Measurements from ENCODE around the gene MTA2. TPM values are rescaled to one million over a fixed set of nuclear protein-coding genes. Genes with fewer than 3 reads are reported as not detected.
A peak's percentile ranks its signal among the peaks of the same experiment; 100 is the strongest.
"Not testable (repeated sequence)": the region's sequence is repeated elsewhere in the genome, so short reads cannot be mapped to it uniquely, and the experiment has no call there.

The MTA2 gene
- polyA plus RNA-seq, 2 donors, result 76.2 to 90.4 TPM

DNA sequence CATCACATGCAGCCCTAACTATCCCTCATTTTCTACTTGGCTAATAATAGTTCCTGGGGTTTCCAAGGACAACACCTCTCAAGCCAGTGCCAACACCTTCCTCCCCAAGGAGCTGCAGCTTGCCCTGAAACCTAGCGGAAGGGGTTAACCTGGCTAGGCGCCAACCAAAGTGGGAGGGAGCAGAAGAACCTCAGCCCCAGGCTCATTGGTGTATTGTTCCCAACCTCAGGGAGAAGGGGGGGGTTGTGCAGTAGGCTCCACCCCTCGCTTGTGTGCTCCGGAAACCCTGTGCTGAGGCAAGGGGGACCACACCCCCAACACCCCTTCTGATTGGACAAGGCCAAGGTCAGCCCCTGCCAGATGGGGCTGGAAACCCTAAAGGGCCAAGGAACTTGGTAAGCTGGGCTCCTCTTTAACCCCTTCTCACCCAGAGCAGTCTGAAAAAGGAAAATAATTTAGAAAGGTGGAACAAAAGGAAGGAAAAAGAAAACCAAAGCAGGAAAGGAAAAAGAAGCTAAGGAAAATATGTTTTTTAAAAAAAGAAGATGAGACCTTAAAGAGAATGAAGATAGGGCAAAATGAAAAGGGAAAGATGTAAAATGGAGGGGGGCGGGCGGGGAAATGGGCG lies 2.5 kb downstream of the MTA2 start:
- peak overlapping the region; percentile 82 to 91 for H3K27ac ChIP-seq (ENCODE audit: low read depth in 2 of 2, low read length in 1 of 2)
- WGBS, 2 donors, result 25 to 33% methylated on average over 7 of the region's 7 CpGs
- peaks cover 2 to 6% of the 10 kb centered on the region in 2 donors for H3K4me1 ChIP-seq (ENCODE audit: control insufficient read depth in 2 of 2, insufficient read depth in 2 of 2, low read length in 1 of 2)
- H3K27me3 ChIP-seq (ENCODE audit: control insufficient read depth in 1 of 2, insufficient read depth in 2 of 2, low read length in 2 of 2), result no peaks in the 10 kb centered on the region
- peak overlapping the region in 1 of 2 donors; percentile 82 for H3K4me3 ChIP-seq (ENCODE audit: low read depth in 1 of 2, low read length in 2 of 2)
- peaks cover 9 to 45% of the 10 kb centered on the region in 2 donors for H3K36me3 ChIP-seq (ENCODE audit: control insufficient read depth in 2 of 2, insufficient read depth in 2 of 2, low read length in 1 of 2)
- no peaks in the 10 kb centered on the region for H3K9me3 ChIP-seq (ENCODE audit: control insufficient read depth in 2 of 2, insufficient read depth in 1 of 2, low read depth in 1 of 2, low read length in 1 of 2)

DNA sequence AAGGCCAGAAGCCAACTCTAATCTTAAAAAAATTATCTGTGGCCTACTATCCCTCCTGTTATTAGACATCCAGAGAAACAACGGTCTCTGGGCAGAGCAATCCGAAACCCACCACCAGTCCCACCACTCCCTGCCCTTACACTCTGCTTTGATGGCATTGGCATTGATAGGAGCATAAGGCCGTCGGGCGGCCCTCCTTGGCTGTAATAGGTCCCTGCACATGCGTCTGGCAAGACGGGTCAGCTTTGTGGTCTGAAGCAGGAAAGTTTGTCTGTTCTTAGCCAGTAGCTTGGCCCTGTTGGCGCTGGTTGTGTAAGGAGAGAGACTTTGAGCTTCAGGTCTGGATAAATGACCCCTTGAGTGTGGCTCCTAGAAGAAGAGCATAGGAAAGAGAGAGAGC lies 6.5 kb downstream of the MTA2 start:
- H3K36me3 ChIP-seq (ENCODE audit: control insufficient read depth in 2 of 2, insufficient read depth in 2 of 2, low read length in 1 of 2), result peaks cover 9 to 47% of the 10 kb centered on the region in 2 donors
- peaks cover 2 to 7% of the 10 kb centered on the region in 2 donors for H3K4me1 ChIP-seq (ENCODE audit: control insufficient read depth in 2 of 2, insufficient read depth in 2 of 2, low read length in 1 of 2)
- no peaks in the 10 kb centered on the region for H3K27me3 ChIP-seq (ENCODE audit: control insufficient read depth in 1 of 2, insufficient read depth in 2 of 2, low read length in 2 of 2)
- H3K27ac ChIP-seq (ENCODE audit: low read depth in 2 of 2, low read length in 1 of 2), result no peak overlapping the region
- no peak overlapping the region for H3K4me3 ChIP-seq (ENCODE audit: low read depth in 1 of 2, low read length in 2 of 2)
- H3K9me3 ChIP-seq (ENCODE audit: control insufficient read depth in 2 of 2, insufficient read depth in 1 of 2, low read depth in 1 of 2, low read length in 1 of 2), result no peaks in the 10 kb centered on the region
- WGBS, 2 donors, result 88% methylated on average over 8 of the region's 8 CpGs

- WGBS, 2 donors, result 54 to 57% methylated on average over 13 of the region's 13 CpGs
- Histone ChIP-seq H3K4me1 (ENCODE audit: control insufficient read depth in 2 of 2, insufficient read depth in 2 of 2, low read length in 1 of 2) (peaks cover 2 to 4% of the 10 kb centered on the region in 2 donors), H3K4me3 (ENCODE audit: low read depth in 1 of 2, low read length in 2 of 2) (no peak overlapping the region), H3K36me3 (ENCODE audit: control insufficient read depth in 2 of 2, insufficient read depth in 2 of 2, low read length in 1 of 2) (peaks cover 9 to 46% of the 10 kb centered on the region in 2 donors), H3K27me3 (ENCODE audit: control insufficient read depth in 1 of 2, insufficient read depth in 2 of 2, low read length in 2 of 2) (no peaks in the 10 kb centered on the region), H3K9me3 (ENCODE audit: control insufficient read depth in 2 of 2, insufficient read depth in 1 of 2, low read depth in 1 of 2, low read length in 1 of 2) (no peaks in the 10 kb centered on the region), H3K27ac (ENCODE audit: low read depth in 2 of 2, low read length in 1 of 2) (peak overlapping the region in 1 of 2 donors; percentile 58)
Observed at GRCh38 chr11:62593434-62594044, 8.1 kb downstream of the MTA2 start.

DNA sequence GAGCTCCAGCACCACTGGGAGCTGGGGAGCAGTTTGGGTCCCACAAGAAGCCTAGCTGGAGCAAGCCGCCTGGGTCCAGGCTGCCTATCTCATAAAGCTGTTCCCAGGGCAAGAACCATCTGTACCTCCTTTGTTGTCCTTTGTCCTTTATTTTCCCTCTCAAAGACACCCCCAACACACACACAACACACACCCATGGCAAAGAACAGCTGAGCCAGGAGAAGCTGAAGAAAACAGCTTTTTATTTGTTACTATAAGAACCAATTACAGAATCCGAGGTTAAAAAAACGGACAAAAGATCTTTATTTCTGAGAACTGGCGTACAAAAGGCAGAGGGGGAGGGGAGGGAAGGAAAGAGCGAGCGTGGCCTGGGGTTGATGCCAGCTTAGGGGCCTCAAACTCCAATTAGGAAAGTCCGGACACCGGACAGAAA lies 8.7 kb downstream of the MTA2 start:
- WGBS, 2 donors, result 74% methylated on average over 8 of the region's 8 CpGs
- Histone ChIP-seq H3K4me1 (ENCODE audit: control insufficient read depth in 2 of 2, insufficient read depth in 2 of 2, low read length in 1 of 2) (peaks cover 2 to 4% of the 10 kb centered on the region in 2 donors), H3K9me3 (ENCODE audit: control insufficient read depth in 2 of 2, insufficient read depth in 1 of 2, low read depth in 1 of 2, low read length in 1 of 2) (no peaks in the 10 kb centered on the region), H3K36me3 (ENCODE audit: control insufficient read depth in 2 of 2, insufficient read depth in 2 of 2, low read length in 1 of 2) (peaks cover 9 to 43% of the 10 kb centered on the region in 2 donors), H3K27ac (ENCODE audit: low read depth in 2 of 2, low read length in 1 of 2) (peak overlapping the region; percentile 93 to 99), H3K27me3 (ENCODE audit: control insufficient read depth in 1 of 2, insufficient read depth in 2 of 2, low read length in 2 of 2) (no peaks in the 10 kb centered on the region), H3K4me3 (ENCODE audit: low read depth in 1 of 2, low read length in 2 of 2) (no peak overlapping the region)

- H3K36me3 ChIP-seq (ENCODE audit: control insufficient read depth in 2 of 2, insufficient read depth in 2 of 2, low read length in 1 of 2), result peaks cover 9 to 36% of the 10 kb centered on the region in 2 donors
- no peaks in the 10 kb centered on the region for H3K27me3 ChIP-seq (ENCODE audit: control insufficient read depth in 1 of 2, insufficient read depth in 2 of 2, low read length in 2 of 2)
- WGBS, 2 donors, result 13 to 14% methylated on average over 17 of the region's 17 CpGs
- H3K27ac ChIP-seq (ENCODE audit: low read depth in 2 of 2, low read length in 1 of 2), result peak overlapping the region; percentile 93 to 99
- peaks cover 2 to 4% of the 10 kb centered on the region in 2 donors for H3K4me1 ChIP-seq (ENCODE audit: control insufficient read depth in 2 of 2, insufficient read depth in 2 of 2, low read length in 1 of 2)
- H3K4me3 ChIP-seq (ENCODE audit: low read depth in 1 of 2, low read length in 2 of 2), result peak overlapping the region; percentile 43 to 93
- no peaks in the 10 kb centered on the region for H3K9me3 ChIP-seq (ENCODE audit: control insufficient read depth in 2 of 2, insufficient read depth in 1 of 2, low read depth in 1 of 2, low read length in 1 of 2)
Observed at GRCh38 chr11:62592146-62592815, 9.4 kb downstream of the MTA2 start.

DNA sequence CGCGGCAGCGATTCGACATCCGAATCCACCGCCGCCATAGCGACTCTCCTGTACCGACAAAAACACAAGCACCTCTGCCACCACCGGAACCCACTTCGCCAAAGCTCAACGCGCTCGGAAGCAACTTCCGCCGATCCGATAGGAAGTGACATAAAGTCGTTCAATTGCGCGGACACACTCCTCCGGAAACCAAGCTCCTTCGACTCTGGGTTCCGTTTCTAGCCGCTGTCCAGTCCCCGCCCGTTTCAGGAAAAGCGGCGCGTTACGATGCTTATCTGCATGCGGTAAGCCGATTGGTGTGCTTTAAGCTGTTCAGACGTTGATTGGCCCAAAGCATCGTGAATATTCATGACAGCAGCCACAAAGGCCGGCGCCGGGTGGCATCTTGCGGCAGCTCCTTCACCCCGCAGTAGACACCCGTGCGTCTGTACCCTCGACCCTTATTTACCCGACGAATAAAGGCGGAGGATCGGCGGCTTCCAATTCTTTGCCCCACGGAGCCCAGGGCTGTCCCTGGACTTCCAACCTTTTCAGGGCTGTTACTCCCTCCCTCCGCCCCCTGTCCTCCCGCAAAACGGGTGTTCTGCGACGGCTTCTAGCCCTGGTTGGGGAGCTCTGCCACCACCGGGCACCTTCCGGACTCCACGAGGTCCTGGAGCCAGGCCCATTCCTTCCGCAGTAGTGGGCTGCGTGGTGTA lies 10.1 kb downstream of the MTA2 start, which contains the start of gene TUT1:
TSS of gene TUT1 (minus strand) at position 76 of the 698 bp plus-strand sequence. CDS start at position 38, 38 bp downstream.
- Histone ChIP-seq H3K4me3 (ENCODE audit: low read depth in 1 of 2, low read length in 2 of 2) (peak within 1 kb of the TSS; percentile 62 to 93), H3K9me3 (ENCODE audit: control insufficient read depth in 2 of 2, insufficient read depth in 1 of 2, low read depth in 1 of 2, low read length in 1 of 2) (no peaks in the 10 kb centered on the region), H3K4me1 (ENCODE audit: control insufficient read depth in 2 of 2, insufficient read depth in 2 of 2, low read length in 1 of 2) (peaks cover 2 to 4% of the 10 kb centered on the region in 2 donors), H3K27ac (ENCODE audit: low read depth in 2 of 2, low read length in 1 of 2) (peak within 1 kb of the TSS; percentile 93 to 99), H3K36me3 (ENCODE audit: control insufficient read depth in 2 of 2, insufficient read depth in 2 of 2, low read length in 1 of 2) (peaks cover 9 to 31% of the 10 kb centered on the region in 2 donors), H3K27me3 (ENCODE audit: control insufficient read depth in 1 of 2, insufficient read depth in 2 of 2, low read length in 2 of 2) (no peaks in the 10 kb centered on the region)
- 0 to 1% methylated on average over 58 of the region's 58 CpGs for WGBS, 2 donors

DNA sequence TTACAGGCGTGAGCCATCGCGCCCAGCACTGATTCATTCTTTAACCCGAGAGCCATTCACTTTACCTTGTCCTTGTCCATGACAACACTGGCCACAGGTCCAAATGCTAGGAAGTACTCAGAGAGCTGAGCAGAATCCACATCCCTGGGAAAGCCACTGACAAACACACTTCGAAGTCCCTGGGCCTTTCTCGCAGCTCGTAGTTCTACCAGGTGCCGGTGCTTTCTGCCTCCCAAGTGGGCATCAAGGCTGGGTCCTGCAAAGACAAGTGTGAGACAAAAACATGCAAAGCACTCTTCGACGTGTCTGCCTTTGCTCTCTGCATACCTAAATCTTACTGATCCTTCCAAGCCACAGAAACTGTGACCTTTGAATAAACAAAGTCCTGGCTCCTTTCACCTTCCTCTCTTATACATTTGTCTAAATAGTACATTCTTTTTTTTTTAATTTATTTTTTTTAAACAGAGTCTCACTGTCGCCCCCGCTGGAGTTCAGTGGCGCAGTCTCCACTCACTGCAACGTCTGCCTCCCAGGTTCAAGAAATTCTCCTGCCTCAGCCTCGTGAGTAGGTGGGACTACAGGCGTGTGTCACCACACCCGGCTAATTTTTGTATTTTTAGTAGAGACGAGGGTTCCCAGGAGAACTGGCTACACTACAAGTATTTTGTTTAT lies 12.6 kb downstream of the MTA2 start:
- Histone ChIP-seq H3K9me3 (ENCODE audit: control insufficient read depth in 2 of 2, insufficient read depth in 1 of 2, low read depth in 1 of 2, low read length in 1 of 2) (no peaks in the 10 kb centered on the region), H3K36me3 (ENCODE audit: control insufficient read depth in 2 of 2, insufficient read depth in 2 of 2, low read length in 1 of 2) (peaks cover 2 to 10% of the 10 kb centered on the region in 2 donors), H3K4me3 (ENCODE audit: low read depth in 1 of 2, low read length in 2 of 2) (no peak overlapping the region), H3K27ac (ENCODE audit: low read depth in 2 of 2, low read length in 1 of 2) (peak overlapping the region in 1 of 2 donors; percentile 10), H3K4me1 (ENCODE audit: control insufficient read depth in 2 of 2, insufficient read depth in 2 of 2, low read length in 1 of 2) (peaks cover 2 to 6% of the 10 kb centered on the region in 2 donors), H3K27me3 (ENCODE audit: control insufficient read depth in 1 of 2, insufficient read depth in 2 of 2, low read length in 2 of 2) (no peaks in the 10 kb centered on the region)
- WGBS, 2 donors, result 55 to 61% methylated on average over 18 of the region's 18 CpGs

DNA sequence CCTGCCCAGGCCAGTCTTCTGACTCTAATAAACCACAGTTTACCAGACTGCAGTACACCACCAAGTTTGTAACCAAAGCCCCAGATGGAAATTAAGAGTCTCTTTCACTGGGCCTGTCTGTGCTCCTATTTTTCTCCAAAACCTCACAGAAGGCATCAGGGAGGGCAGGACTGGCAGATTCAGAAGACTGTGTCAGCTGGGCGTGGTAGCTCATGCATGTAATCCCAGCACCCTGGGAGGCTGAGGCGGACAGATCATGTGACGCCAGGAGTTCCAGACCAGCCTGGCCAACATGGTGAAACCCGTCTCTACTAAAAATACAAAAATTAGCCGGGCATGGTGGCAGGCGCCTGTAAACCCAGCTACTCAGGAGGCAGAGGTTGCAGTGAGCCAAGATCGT lies 16.3 kb downstream of the MTA2 start:
- not testable (repeated sequence) for H3K27me3 ChIP-seq (ENCODE audit: control insufficient read depth in 1 of 2, insufficient read depth in 2 of 2, low read length in 2 of 2); H3K4me3 ChIP-seq (ENCODE audit: low read depth in 1 of 2, low read length in 2 of 2); H3K4me1 ChIP-seq (ENCODE audit: control insufficient read depth in 2 of 2, insufficient read depth in 2 of 2, low read length in 1 of 2); H3K9me3 ChIP-seq (ENCODE audit: control insufficient read depth in 2 of 2, insufficient read depth in 1 of 2, low read depth in 1 of 2, low read length in 1 of 2)
- Histone ChIP-seq H3K36me3 (ENCODE audit: control insufficient read depth in 2 of 2, insufficient read depth in 2 of 2, low read length in 1 of 2) (peaks cover 7 to 13% of the 10 kb centered on the region in 2 donors), H3K27ac (ENCODE audit: low read depth in 2 of 2, low read length in 1 of 2) (peak overlapping the region; percentile 10 to 33)
- 81 to 82% methylated on average over 7 of the region's 7 CpGs for WGBS, 2 donors

DNA sequence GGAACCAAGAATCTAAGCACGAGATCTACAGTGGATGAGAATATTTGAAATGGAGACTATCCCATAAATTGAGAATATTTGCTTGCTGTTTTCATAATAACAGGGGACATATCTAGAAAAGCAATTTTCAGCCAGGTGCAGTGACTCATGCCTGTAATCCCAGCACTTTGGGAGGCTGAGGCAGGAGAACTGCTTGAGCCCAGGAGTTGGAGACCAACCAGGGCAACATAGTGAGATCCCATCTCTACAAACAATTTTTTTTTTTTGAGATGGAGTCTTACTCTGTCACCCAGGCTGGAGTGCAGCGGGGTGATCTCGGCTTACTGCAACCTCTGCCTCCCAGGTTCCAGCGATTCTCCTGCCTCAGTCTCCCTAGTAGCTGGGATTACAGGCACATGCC lies 19.9 kb downstream of the MTA2 start:
- 97 to 99% methylated on average over 4 of the region's 4 CpGs for WGBS, 2 donors
- H3K36me3 ChIP-seq (ENCODE audit: control insufficient read depth in 2 of 2, insufficient read depth in 2 of 2, low read length in 1 of 2), result peaks cover 7 to 19% of the 10 kb centered on the region in 2 donors
- not testable (repeated sequence) for H3K9me3 ChIP-seq (ENCODE audit: control insufficient read depth in 2 of 2, insufficient read depth in 1 of 2, low read depth in 1 of 2, low read length in 1 of 2); H3K27ac ChIP-seq (ENCODE audit: low read depth in 2 of 2, low read length in 1 of 2); H3K4me3 ChIP-seq (ENCODE audit: low read depth in 1 of 2, low read length in 2 of 2); H3K4me1 ChIP-seq (ENCODE audit: control insufficient read depth in 2 of 2, insufficient read depth in 2 of 2, low read length in 1 of 2); H3K27me3 ChIP-seq (ENCODE audit: control insufficient read depth in 1 of 2, insufficient read depth in 2 of 2, low read length in 2 of 2)

Measured in esophagus (tissue), 2 donors.